GM19043 (cell line): ENCODE results near the gene KRTAP10-4.
"Not testable (repeated sequence)": the region's sequence is repeated elsewhere in the genome, so short reads cannot be mapped to it uniquely, and the experiment has no call there.

Source experiments
- ATAC-seq: cut with Tn5 transposase; IDR thresholded peaks from one replicate; pipeline ENCODE4 v1.9.1; 2021; ENCODE audit warnings: low read depth; ENCODE audit not compliant: unreplicated experiment

The KRTAP10-4 gene, protein sequence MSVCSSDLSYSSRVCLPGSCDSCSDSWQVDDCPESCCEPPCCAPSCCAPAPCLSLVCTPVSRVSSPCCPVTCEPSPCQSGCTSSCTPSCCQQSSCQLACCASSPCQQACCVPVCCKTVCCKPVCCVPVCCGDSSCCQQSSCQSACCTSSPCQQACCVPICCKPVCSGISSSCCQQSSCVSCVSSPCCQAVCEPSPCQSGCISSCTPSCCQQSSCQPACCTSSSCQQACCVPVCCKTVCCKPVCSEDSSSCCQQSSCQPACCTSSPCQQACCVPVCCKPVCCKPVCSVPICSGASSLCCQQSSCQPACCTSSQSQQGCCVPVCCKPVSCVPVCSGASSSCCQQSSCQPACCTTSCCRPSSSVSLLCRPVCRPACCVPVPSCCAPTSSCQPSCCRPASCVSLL

GRCh38 chr21:44573630-44574456 lies at the start of gene KRTAP10-4:
Gene KRTAP10-4, plus strand, starts transcription at chr21:44573729. Its CDS starts 30 bp downstream, at chr21:44573759.
- ATAC-seq = not testable (repeated sequence)

GRCh38 chr21:44524414-44525371 lies 48.8 kb upstream of the KRTAP10-4 start:
- no peak for ATAC-seq

DNA sequence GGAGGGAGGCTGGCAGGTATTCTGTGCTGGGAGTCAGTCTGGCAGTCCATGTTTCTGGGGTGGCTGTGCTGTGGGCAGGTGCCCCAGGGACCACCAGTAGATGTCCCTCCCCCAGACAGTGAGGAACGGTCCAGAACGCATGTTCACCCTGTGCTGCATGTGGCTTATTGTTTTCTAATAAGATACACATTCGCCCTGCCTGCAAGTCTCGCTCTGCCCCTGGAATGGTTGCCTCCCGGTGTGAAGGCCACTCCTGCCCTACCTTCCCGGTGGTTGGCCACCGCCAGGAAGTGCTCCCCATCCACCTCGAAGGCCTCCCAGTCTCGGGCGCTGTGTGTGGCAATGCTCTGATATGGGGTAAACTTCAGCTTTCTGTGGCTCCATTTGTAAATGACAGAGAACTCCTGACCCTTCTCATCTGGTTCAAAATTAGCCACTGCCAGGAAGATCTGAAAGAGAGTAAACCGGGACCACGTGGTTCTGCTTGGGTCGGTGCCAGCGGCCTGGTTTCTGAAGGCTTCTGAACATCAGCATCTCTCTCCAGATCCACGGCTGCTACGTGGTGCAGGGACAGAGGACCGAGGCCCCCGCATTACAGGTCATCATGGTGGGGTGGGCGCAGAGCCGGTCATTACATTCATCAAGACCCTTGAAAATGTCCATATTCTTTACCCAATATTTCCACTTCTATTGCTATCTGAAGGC lies 48.0 kb upstream of the KRTAP10-4 start:
- ATAC-seq = no peak

DNA sequence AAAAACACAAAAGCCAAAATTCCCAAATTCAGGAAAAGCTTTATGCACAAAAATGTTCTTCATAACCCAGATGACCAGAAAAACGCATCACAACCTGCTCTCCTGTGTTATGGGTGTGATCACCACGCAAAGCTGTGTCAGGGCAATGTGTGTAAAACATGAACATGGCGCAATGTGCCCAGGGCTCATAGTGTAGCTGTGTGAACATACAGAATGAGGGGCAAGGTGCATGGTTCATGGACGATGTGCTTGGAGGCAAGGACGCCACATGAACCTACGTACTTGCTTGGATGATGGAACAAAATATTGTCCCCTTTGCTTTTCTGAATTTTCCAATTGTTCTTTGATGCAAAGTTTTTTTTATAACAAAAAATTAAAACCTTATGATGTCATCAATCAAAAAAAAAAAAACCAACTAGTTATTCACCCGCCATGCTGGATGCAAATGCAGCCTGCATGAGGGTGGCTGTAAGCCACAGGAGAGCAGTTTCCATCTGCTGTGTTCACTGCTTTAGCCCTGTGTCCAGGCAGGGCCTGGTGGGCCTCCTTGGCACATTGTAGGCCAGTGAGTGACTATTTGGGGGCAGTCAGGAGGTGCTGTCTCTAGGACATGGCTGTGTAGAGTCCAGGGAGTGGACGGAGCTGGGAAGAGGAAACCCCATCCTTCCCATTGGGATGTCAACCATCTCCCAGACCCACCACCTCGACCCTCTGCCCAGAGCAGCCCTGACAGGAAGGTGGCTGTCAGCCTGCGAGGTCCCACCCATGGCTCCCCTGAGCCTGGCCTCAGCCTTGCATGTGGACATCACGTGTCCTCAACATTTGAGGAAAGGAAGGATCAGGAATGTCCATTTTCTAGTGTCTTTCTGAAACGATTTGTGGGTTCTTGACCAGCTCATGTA lies 47.2 kb upstream of the KRTAP10-4 start:
- ATAC-seq = no peak

DNA sequence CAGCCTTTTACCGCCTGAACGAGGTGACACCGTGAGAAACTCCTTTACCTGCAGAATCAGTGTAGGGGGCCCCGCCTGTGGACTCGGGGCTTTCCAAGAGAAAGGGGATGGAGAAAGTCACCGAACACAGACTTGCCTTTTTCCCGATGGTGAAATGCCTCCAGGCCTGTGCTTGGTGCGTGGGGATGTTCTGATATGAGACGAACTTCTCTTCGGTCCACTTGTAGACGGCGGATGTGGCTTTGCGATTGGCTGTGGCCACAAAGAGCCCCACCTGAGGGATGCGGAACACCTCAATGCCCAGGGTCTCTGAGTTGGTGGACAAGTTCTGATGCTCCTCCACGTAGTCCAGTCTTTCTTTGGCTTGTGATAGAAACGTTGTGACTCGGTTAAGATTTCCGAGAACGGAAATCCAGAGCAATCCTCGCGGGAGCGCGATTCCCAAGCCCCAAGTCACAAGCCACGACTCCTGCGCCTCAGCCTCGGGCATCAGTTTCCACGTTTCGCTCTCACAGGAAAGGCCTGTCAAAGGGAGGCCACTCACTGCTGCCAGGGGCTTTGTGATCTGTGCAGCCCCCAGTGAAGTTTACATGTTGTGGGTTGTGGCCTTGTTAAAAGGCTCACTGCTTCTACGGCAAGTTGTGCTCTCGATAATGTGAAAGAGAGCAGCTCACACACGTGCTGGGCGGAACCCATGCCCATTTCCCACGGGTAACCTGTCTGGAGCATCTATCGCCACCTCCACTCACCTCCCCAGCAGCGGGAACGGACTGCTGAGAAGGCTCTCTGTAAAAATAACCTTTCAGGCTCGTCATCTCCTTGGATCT lies 46.2 kb upstream of the KRTAP10-4 start:
- no peak for ATAC-seq

DNA sequence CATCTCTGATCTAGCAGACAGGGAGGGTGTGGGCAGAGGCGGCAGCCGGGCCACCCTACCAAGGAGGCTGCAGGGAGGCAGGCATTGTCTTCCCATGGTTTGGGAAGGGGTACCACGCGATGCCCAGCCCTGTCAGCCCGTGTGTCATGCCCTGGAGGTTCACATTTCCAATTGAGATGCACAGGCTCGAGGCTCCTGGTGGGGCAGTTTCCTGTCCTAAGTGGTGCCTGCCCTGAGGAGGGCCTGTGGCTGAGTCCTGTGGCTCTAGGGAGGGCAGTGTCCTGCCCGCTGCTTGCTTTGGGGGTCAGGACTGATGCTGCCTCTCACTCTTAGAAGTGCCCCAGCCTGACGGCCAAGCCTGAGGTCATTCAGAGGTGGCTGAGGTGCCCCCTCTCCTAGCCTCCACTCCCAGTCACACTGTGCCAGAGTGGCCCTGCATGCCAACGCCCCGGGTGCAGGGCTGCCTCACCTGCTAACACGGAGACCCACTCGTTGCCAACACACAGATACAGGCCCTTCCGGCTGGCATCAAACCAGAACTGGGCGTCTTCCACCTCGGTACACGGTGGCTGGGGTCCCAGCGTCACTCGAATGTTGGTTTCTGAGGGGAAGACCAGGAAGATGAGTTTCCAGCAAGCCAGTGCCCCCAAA lies 45.4 kb upstream of the KRTAP10-4 start:
- ATAC-seq = no peak

DNA sequence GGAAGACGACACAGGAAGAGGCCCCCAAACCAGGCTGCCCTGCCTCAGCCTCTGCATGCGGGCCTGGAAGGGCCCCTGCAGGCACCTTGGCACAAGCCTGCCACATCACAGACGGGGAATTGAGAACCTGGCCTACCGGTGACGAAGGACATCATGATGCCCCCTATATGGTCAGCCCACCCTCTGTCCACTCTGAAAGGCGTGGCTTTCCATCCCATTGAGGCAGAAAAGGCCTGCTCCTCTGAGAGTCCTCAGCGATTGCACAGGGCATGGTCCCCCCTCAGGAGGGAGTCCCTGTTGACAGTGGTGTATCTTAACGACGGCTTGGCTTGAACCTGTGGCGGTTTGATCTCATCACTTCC lies 44.9 kb upstream of the KRTAP10-4 start:
- no peak for ATAC-seq

GRCh38 chr21:44529011-44529421 lies 44.5 kb upstream of the KRTAP10-4 start:
- ATAC-seq = no peak

GRCh38 chr21:44529503-44530125 lies 43.9 kb upstream of the KRTAP10-4 start:
- ATAC-seq = no peak

DNA sequence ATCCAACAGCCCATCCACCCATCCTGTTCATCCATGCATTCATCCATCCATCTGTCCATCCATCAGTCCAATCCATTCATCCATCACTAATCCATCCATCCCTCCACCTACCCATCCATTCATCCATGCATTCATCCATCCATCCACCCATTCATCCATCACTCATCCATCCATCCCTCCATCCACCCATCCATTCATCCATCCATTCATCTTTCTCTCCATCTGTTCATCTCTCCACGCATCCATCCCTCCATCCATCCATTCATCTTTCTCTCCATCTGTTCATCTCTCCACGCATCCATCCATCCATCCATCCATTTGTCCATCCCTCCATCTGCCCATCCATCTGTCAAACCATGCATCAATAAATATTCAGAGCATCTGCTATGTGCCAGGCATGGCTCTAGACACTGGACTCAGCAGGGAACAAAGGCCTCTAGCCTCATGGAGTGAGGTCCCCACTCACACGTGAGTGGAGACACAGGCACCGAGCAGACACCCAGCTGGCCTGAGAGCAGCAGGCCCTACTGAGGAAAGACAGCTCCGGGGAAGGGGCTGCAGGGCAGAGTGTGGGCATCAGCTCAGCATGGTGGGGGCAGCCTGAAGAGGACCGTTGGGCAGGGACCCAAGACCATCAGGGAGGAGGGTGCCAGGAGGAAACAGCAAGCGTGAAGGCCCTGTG lies 43.2 kb upstream of the KRTAP10-4 start:
- ATAC-seq = no peak

- no peak for ATAC-seq
Observed at GRCh38 chr21:44530903-44531605, 42.5 kb upstream of the KRTAP10-4 start.

GRCh38 chr21:44531606-44532564 lies 41.6 kb upstream of the KRTAP10-4 start:
- no peak for ATAC-seq

DNA sequence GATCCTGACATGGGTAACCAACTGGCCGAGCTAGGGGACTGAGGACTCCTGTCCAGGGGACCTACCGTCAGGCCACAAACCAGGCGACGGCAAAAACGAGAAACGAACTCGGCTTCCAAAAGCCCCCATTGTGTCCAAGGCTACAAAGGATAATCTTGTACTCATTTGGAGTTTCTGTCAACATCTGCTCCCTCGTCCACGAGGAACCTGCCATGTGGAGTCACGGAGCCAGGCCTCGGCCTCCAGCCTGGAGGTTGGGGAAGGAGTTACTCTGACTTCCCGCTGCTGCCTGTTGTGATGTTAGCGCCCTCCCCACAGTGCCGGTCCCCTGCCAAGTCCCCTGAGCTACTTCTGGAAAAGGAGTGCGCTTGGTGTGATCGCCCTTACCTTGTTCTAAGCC lies 40.8 kb upstream of the KRTAP10-4 start:
- no peak for ATAC-seq

GRCh38 chr21:44533121-44533890 lies 40.2 kb upstream of the KRTAP10-4 start:
- ATAC-seq = no peak
